Measurements from ENCODE around the gene INHBC. TPM values are rescaled to one million over a fixed set of nuclear protein-coding genes. Genes with fewer than 3 reads are reported as not detected.

Gene INHBC
- polyA plus RNA-seq, 10 donors: 0.12 to 0.42 (median 0.20) TPM; not detected in 2

DNA sequence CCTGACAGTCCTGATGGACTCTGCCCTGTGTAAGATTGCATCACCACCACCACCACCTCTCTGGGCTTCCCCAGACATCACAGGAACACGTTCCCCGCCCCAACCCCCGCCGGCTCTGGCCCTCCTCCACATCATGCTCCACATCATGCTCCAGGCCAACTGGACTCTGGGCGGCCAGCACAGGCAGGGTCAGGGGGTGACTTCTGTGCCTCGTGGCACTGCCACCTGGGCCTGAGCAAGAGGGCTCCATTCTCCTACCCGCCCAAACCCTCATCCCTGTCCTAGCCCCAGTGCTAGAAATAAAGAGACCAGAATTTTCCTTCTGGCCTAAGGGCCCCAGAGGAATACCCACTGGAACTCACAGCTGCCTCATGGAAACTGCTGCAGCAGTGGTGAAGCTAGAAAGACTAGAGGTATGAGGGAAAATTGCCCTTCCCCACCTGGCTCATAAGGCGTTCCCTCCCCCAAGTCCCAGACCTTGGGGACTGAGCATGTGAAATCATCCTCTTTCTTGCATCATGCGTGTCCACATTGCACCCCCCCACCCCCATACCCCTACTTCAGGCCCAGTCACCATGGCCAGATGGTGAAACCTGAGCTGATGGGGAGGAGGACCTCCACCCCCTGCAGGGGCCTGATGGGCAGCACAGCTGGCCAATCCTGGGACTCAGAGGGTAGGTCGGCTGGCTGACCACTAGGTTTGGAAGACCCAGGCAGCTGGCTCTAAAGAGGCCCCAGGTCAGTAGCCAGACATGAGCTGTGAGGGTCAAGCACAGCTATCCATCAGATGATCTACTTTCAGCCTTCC, 20.2 kb downstream of the INHBC start, which contains the start of gene INHBE:
Gene INHBE, plus strand, starts transcription at position 742 of the 808 bp plus-strand sequence. CDS start 230 bp downstream, outside the sequence.
- DNase-seq: peak in 2 of 3 donors; percentile 60 to 88

DNA sequence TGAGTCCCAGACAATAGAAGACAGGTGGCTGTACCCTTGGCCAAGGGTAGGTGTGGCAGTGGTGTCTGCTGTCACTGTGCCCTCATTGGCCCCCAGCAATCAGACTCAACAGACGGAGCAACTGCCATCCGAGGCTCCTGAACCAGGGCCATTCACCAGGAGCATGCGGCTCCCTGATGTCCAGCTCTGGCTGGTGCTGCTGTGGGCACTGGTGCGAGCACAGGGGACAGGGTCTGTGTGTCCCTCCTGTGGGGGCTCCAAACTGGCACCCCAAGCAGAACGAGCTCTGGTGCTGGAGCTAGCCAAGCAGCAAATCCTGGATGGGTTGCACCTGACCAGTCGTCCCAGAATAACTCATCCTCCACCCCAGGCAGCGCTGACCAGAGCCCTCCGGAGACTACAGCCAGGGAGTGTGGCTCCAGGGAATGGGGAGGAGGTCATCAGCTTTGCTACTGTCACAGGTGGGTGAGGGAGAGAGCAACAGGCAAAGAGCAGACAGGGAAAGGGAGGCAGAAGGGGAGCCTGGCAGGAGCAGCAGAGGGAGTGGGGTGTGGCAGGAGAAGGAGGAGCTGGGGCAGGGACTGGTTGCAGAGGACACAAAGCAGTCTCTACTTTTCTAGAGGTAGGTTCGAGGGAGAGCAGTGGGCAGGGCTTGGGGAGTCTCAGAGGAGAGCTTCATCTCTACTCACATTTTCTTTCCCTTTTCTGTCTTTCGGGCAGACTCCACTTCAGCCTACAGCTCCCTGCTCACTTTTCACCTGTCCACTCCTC, 21.0 kb downstream of the INHBC start:
- DNase-seq: no peak

GRCh38 chr12:57456145-57456700, 21.6 kb downstream of the INHBC start:
- no peak for DNase-seq

- no peak for DNase-seq
These were observed 22.3 kb downstream of the INHBC start for GRCh38 chr12:57456737-57457490.

DNA sequence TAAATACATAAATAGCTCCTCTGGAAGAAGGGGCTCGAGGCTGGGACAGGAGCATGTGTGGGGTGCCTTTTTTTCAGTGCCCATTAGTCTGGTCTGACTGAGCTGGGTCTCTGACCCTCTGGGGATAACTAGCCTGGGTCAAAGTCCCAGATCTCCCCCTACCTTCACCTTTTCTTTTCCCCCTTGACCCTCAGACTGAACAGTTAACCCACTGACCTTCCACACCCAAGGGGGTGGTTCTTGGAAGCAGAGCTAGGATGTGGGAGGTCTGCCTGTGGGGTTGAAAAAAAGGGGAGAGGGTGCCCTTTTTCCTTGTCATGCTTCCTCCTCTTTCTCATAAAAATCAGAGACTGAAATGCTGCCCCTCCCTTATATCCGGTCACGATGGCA, 24.1 kb downstream of the INHBC start:
- no peak for DNase-seq

GRCh38 chr12:57459055-57459749, 24.6 kb downstream of the INHBC start:
- peak; percentile 96 to 99 (median 97) for DNase-seq

DNA sequence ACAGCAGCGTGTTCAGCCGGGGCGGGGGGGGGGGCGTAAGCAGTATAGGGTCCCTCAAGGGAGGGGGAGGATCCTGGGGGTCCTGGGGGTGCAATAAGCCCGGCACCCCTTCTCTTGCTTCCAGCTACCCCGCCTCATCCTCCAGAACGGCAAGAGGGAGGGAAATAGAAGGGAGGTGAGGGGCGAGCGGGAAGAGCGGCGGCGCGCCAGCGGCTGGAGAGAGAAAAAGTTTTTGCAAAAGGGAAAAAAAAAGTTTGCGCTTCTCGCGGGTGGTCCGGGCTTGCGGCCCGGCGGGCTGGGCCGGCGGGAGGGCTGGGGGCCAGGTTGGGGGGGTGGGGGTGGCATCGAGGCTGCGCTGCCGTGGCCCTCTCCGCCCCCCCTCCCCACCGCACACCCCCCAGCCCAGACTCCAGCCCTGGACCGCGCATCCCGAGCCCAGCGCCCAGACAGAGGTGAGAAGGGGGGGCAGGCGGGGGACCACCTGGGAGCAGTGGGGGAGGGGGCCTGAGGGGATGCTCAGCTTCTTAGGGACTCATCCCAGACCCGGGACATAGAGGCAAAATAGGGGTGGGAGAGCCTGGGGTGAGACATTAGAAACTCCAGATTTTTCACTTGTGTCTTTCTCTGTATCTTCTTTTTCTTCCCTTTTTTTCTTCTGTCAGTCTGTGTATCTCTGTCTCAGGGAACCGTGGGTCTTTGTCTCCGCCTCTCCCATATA, 25.3 kb downstream of the INHBC start, which contains the start of gene GLI1:
Gene GLI1, plus strand, starts transcription at position 36 of the 718 bp plus-strand sequence. CDS start 3,907 bp downstream, outside the sequence.
- peak in 1 of 3 donors; percentile 49 for DNase-seq

DNA sequence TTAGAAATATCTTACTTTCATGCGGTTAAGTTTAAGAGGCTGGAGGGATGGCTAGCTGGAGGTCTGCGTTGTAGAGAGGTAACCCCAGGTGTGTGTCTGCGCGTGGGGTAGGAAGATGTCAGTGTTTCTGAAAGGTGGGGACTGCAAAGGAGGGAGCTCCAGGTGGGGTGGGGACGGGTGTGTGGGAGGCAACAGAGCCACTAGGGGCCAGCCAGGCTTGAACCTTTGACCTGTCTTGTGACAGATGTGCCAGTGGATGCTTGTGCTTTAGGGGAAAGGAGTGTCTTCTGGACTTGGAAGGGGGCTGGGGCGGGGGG, 25.8 kb downstream of the INHBC start:
- peak in 1 of 3 donors; percentile 64 for DNase-seq

DNA sequence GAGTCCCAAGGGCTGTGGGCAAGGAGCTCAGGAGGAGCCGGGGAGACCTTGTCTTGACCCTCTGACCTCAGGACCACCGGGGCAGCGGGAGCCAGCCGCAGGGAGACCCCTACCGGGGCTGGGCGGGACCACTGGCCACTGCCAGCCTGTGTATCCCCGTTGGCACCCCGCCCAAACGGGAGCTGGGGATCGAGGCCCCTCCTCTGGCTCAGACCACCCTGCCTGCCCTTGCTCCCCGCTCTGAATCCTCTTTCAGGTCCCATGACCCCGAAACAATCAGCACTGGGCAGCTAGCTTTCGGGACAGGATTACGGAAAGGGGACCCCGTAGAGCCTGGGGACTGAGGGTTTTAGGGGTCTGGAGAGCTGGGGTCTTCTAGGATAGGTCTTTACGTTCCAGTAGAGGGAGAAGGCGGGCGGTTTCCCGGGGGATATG, 26.3 kb downstream of the INHBC start:
- peak in 1 of 3 donors; percentile 62 for DNase-seq

- peak; percentile 71 to 86 (median 75) for DNase-seq
These were observed 26.8 kb downstream of the INHBC start for GRCh38 chr12:57461276-57461916.

- peak in 2 of 3 donors; percentile 40 to 55 for DNase-seq
These were observed 27.3 kb downstream of the INHBC start for GRCh38 chr12:57461917-57462250.

GRCh38 chr12:57462251-57462911, 27.8 kb downstream of the INHBC start:
- peak; percentile 89 to 92 (median 90) for DNase-seq

- no peak for DNase-seq
These were observed 28.3 kb downstream of the INHBC start for GRCh38 chr12:57462912-57463253.

- DNase-seq: no peak
These were observed 30.0 kb downstream of the INHBC start for GRCh38 chr12:57464569-57464968.

DNA sequence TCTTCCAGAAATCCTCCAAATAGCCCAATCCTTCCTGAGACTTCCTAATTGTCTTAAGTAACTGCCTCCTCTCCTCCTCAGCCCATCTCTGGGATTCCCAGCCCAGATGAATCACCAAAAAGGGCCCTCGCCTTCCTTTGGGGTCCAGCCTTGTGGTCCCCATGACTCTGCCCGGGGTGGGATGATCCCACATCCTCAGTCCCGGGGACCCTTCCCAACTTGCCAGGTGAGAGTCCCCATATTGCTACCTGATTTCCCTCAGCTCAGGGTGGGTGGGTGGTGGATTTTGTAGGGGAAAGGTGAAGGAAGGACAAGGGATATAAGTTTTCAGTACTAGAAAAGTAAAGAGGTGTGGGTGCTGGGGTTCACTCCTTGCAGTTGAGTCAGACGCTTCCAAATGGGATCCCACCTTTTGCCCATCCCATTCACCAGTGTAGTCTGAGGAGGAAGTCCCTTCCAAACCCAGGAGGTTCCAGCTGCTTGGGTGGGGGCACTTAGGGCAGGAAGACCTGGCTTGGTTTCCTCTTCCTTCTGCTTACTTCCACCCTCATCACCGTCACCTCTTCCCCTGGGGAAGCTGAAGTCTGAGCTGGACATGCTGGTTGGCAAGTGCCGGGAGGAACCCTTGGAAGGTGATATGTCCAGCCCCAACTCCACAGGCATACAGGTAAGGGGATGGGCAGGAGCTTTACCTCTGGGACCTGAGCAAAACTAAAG, 30.6 kb downstream of the INHBC start:
- no peak for DNase-seq

DNA sequence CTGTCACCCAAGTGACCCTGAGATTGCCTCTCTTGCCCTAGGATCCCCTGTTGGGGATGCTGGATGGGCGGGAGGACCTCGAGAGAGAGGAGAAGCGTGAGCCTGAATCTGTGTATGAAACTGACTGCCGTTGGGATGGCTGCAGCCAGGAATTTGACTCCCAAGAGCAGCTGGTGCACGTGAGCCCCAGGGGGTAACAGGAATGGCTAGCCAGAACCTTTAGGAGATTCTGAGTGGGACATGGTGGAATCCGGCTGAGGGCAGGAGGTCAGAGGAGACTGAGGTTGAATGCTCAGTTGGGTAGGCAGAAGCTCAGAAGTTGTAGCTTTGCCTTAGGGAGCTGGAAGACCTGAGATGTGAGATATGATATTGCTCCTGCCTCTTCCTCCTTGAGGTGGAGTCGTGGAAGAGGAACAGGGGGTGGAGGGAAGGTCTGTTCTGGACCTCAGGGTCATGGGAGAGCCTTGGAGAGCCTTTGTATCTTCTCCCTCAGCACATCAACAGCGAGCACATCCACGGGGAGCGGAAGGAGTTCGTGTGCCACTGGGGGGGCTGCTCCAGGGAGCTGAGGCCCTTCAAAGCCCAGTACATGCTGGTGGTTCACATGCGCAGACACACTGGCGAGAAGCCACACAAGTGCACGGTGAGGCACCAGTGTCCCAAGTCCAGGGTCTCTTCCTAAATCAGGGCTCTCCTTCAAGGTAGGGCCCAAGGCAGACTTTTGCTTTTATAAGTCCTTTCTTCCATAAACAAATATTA, 31.3 kb downstream of the INHBC start:
- no peak for DNase-seq

- DNase-seq: no peak
These were observed 32.8 kb downstream of the INHBC start for GRCh38 chr12:57467212-57467874.
